Hepatic stellate cell (primary cell): ENCODE data around the gene RNF113A.
"Not testable (repeated sequence)": the region's sequence is repeated elsewhere in the genome, so short reads cannot be mapped to it uniquely, and the experiment has no call there.

Experiments
- DNase-seq: peaks from one replicate; pipeline ENCODE4 v3.0.0; 2011; ENCODE audit warnings: low spot score

The RNF113A gene

GRCh38 chrX:119833905-119834304, 37.6 kb downstream of the RNF113A start:
- no peak for DNase-seq

GRCh38 chrX:119828446-119828845, 43.1 kb downstream of the RNF113A start:
- DNase-seq: no peak

- no peak for DNase-seq
Measured at GRCh38 chrX:119826399-119826959, 45.1 kb downstream of the RNF113A start.

GRCh38 chrX:119824221-119824620, 47.3 kb downstream of the RNF113A start:
- not testable (repeated sequence) for DNase-seq

GRCh38 chrX:119821703-119822102, 49.8 kb downstream of the RNF113A start:
- peak; percentile 23 for DNase-seq
